ENCODE measurements around the gene ERVH48-1.
"Not testable (repeated sequence)": the region's sequence is repeated elsewhere in the genome, so short reads cannot be mapped to it uniquely, and the experiment has no call there.

ERVH48-1 gene

GRCh38 chr21:42921927-42922326, 3.5 kb downstream of the ERVH48-1 start:
- Mint-ChIP-seq H3K27me3 (ENCODE audit: low read depth) (no peaks in the 10 kb centered on the region), H3K9me3 (no peaks in the 10 kb centered on the region), H3K27ac (no peak overlapping the region), H3K36me3 (ENCODE audit: low read depth) (peaks cover 4% of the 10 kb centered on the region), H3K4me3 (no peak overlapping the region), H3K4me1 (peaks cover 10% of the 10 kb centered on the region)
- no peak for TF ChIP-seq CTCF (IDR thresholded peaks at IDR 0.05; ENCODE audit: unreplicated experiment in 3 of 3)

- peaks cover 10% of the 10 kb centered on the region for H3K36me3 Mint-ChIP-seq (ENCODE audit: low read depth)
- no peak for TF ChIP-seq CTCF (IDR thresholded peaks at IDR 0.05; ENCODE audit: unreplicated experiment in 3 of 3)
These were observed 7.1 kb downstream of the ERVH48-1 start for GRCh38 chr21:42918291-42918690.

GRCh38 chr21:42913476-42913875, 12.0 kb downstream of the ERVH48-1 start:
- Mint-ChIP-seq H3K27me3 (ENCODE audit: low read depth) (peaks cover 3% of the 10 kb centered on the region), H3K9me3 (no peaks in the 10 kb centered on the region), H3K4me3 (no peak overlapping the region), H3K27ac (no peak overlapping the region), H3K36me3 (ENCODE audit: low read depth) (peaks cover 33% of the 10 kb centered on the region), H3K4me1 (no peaks in the 10 kb centered on the region)
- no peak for TF ChIP-seq CTCF (IDR thresholded peaks at IDR 0.05; ENCODE audit: unreplicated experiment in 3 of 3)

More at GRCh38 chr21:42918291-42918690, 7.1 kb downstream of the ERVH48-1 start:
- Mint-ChIP-seq H3K4me1 (no peaks in the 10 kb centered on the region), H3K27ac (no peak overlapping the region), H3K27me3 (ENCODE audit: low read depth) (peaks cover 2% of the 10 kb centered on the region), H3K9me3 (no peaks in the 10 kb centered on the region), H3K4me3 (no peak overlapping the region)

- H3K4me3 Mint-ChIP-seq; H3K27me3 Mint-ChIP-seq (ENCODE audit: low read depth); H3K9me3 Mint-ChIP-seq; H3K27ac Mint-ChIP-seq; H3K4me1 Mint-ChIP-seq: not testable (repeated sequence)
- peaks cover 43% of the 10 kb centered on the region for H3K36me3 Mint-ChIP-seq (ENCODE audit: low read depth)
These were observed 13.5 kb downstream of the ERVH48-1 start for GRCh38 chr21:42911920-42912319.

- H3K27me3 Mint-ChIP-seq (ENCODE audit: low read depth); H3K4me3 Mint-ChIP-seq; H3K9me3 Mint-ChIP-seq; H3K4me1 Mint-ChIP-seq; H3K27ac Mint-ChIP-seq: not testable (repeated sequence)
- H3K36me3 Mint-ChIP-seq (ENCODE audit: low read depth): peaks cover 67% of the 10 kb centered on the region
These were observed 16.9 kb downstream of the ERVH48-1 start for GRCh38 chr21:42908484-42908883.

- Mint-ChIP-seq H3K9me3 (peaks cover 6% of the 10 kb centered on the region), H3K27ac (no peak overlapping the region), H3K4me1 (no peaks in the 10 kb centered on the region), H3K27me3 (ENCODE audit: low read depth) (no peaks in the 10 kb centered on the region), H3K4me3 (no peak overlapping the region), H3K36me3 (ENCODE audit: low read depth) (peaks cover 72% of the 10 kb centered on the region)
- TF ChIP-seq CTCF (IDR thresholded peaks at IDR 0.05; ENCODE audit: unreplicated experiment in 3 of 3): no peak
These were observed 19.2 kb downstream of the ERVH48-1 start for GRCh38 chr21:42906233-42906632.

GRCh38 chr21:42905195-42905594, 20.2 kb downstream of the ERVH48-1 start:
- Mint-ChIP-seq H3K4me1 (no peaks in the 10 kb centered on the region), H3K27me3 (ENCODE audit: low read depth) (no peaks in the 10 kb centered on the region), H3K36me3 (ENCODE audit: low read depth) (peaks cover 73% of the 10 kb centered on the region), H3K27ac (no peak overlapping the region), H3K4me3 (no peak overlapping the region), H3K9me3 (peaks cover 6% of the 10 kb centered on the region)
- TF ChIP-seq CTCF (IDR thresholded peaks at IDR 0.05; ENCODE audit: unreplicated experiment in 3 of 3): no peak
